CD14-positive monocyte (primary cell): ENCODE results near the gene RASGEF1B. TPM values are rescaled to one million over a fixed set of nuclear protein-coding genes. Genes with fewer than 3 reads are reported as not detected.

Source experiments
- DNase-seq, 3 donors: peaks; one replicate each; pipeline ENCODE4 v3.0.0-alpha.2; 2011 to 2022
- H2AFZ ChIP-seq: 2 replicates; pipeline ENCODE4 v1.6.0; 2012; ENCODE audit warnings: mild to moderate bottlenecking, low read depth, low read length, inconsistent platforms; ENCODE audit not compliant: insufficient read depth, poor library complexity, severe bottlenecking
- H3K27ac ChIP-seq, 2 donors: 1 replicate in 1 of 2; 2 replicates in 1 of 2; pipeline ENCODE4 v1.5.1; 2012 to 2013; ENCODE audit warnings: low read length in 2 of 2, control low read depth in 1 of 2, inconsistent platforms in 1 of 2, low read depth in 1 of 2, mild to moderate bottlenecking in 1 of 2
- H3K27me3 ChIP-seq, 2 donors: one replicate each; pipeline versions ENCODE4 v1.6.0 to v1.6.1; 2011 to 2013; ENCODE audit warnings: low read length in 2 of 2; ENCODE audit not compliant: control insufficient read depth in 2 of 2, insufficient read depth in 2 of 2
- H3K36me3 ChIP-seq, 2 donors: replicated peaks in 1 of 2; 1 replicate in 1 of 2; 2 replicates in 1 of 2; pipeline versions ENCODE4 v1.5.1 to v1.6.1; 2012 to 2013; ENCODE audit warnings: low read length in 2 of 2, control low read depth in 1 of 2, inconsistent platforms in 1 of 2, mild to moderate bottlenecking in 1 of 2; ENCODE audit not compliant: insufficient read depth in 2 of 2, control insufficient read depth in 1 of 2
- H3K4me1 ChIP-seq, 2 donors: 1 replicate in 1 of 2; 2 replicates in 1 of 2; pipeline versions ENCODE4 v1.5.1 to v1.6.1; 2012 to 2013; ENCODE audit warnings: low read length in 2 of 2, control low read depth in 1 of 2, inconsistent platforms in 1 of 2, mild to moderate bottlenecking in 1 of 2, moderate library complexity in 1 of 2; ENCODE audit not compliant: insufficient read depth in 2 of 2, control insufficient read depth in 1 of 2
- H3K4me2 ChIP-seq: replicated peaks from 2 replicates; pipeline ENCODE3; 2012; ENCODE audit warnings: low read length, moderate library complexity, mild to moderate bottlenecking; ENCODE audit not compliant: poor library complexity, severe bottlenecking; ENCODE audit errors: extremely low read depth
- H3K4me3 ChIP-seq, 3 experiments: fragments of 200-600 bp in 1 of 3; sonication (generic) in 1 of 3; replicated peaks in 1 of 3; 1 replicate in 2 of 3; 2 replicates in 1 of 3; pipeline ENCODE4 v1.5.1; 2011 to 2013; ENCODE audit warnings: low read length in 3 of 3, mild to moderate bottlenecking in 3 of 3, control low read depth in 2 of 3, low read depth in 2 of 3, inconsistent platforms in 1 of 3, moderate library complexity in 1 of 3
- H3K79me2 ChIP-seq: 2 replicates; pipeline ENCODE4 v1.6.0; 2012; ENCODE audit warnings: mild to moderate bottlenecking, control low read depth, inconsistent platforms, low read length, moderate library complexity; ENCODE audit not compliant: insufficient read depth
- H3K9ac ChIP-seq: 2 replicates; pipeline ENCODE4 v1.6.0; 2017; ENCODE audit warnings: low read length, mild to moderate bottlenecking; ENCODE audit not compliant: insufficient read depth, poor library complexity, severe bottlenecking
- H3K9me3 ChIP-seq, 2 donors: replicated peaks in 1 of 2; 1 replicate in 1 of 2; 2 replicates in 1 of 2; pipeline versions ENCODE4 v1.5.1 to v1.6.1; 2012 to 2013; ENCODE audit warnings: low read length in 2 of 2, control low read depth in 1 of 2; ENCODE audit not compliant: control insufficient read depth in 1 of 2, insufficient read depth in 1 of 2
- H4K20me1 ChIP-seq: 2 replicates; pipeline ENCODE4 v1.6.0; 2012; ENCODE audit warnings: mild to moderate bottlenecking, low read length, control low read depth, moderate library complexity; ENCODE audit not compliant: insufficient read depth
- H3K27ac Mint-ChIP-seq, 7 donors: one replicate each; pipeline ENCODE4 v1.8.0; 2020; ENCODE audit warnings: mild to moderate bottlenecking in 7 of 7, mixed read lengths in 7 of 7, moderate library complexity in 6 of 7, inconsistent platforms in 2 of 7
- H3K27me3 Mint-ChIP-seq, 3 donors: one replicate each; pipeline ENCODE4 v1.8.0; 2021 to 2022; ENCODE audit warnings: low read depth in 3 of 3, mild to moderate bottlenecking in 3 of 3, mixed read lengths in 3 of 3, moderate library complexity in 3 of 3, inconsistent platforms in 1 of 3
- H3K36me3 Mint-ChIP-seq, 2 donors: one replicate each; pipeline ENCODE4 v1.8.0; 2020; ENCODE audit warnings: mixed read lengths in 2 of 2, inconsistent platforms in 1 of 2, mild to moderate bottlenecking in 1 of 2
- H3K4me1 Mint-ChIP-seq: one replicate; pipeline ENCODE4 v1.8.0; 2020; ENCODE audit warnings: mild to moderate bottlenecking, mixed read lengths
- H3K4me3 Mint-ChIP-seq, 2 donors: one replicate each; pipeline ENCODE4 v1.8.0; 2020; ENCODE audit warnings: mild to moderate bottlenecking in 2 of 2, mixed read lengths in 2 of 2, moderate library complexity in 1 of 2
- H3K9me3 Mint-ChIP-seq, 7 donors: one replicate each; pipeline ENCODE4 v1.8.0; 2020 to 2022; ENCODE audit warnings: mixed read lengths in 7 of 7, mild to moderate bottlenecking in 6 of 7, moderate library complexity in 6 of 7, inconsistent platforms in 2 of 7
- WGBS: methylation state at CpG from one replicate; pipeline ENCODE4 v1.1.5; 2013; ENCODE audit warnings: missing lambda C conversion rate; ENCODE audit not compliant: insufficient coverage; 5-methylcytosine and 5-hydroxymethylcytosine counted together
- intact Hi-C, 2 donors: fragments of 100-400 bp; cut with micrococcal nuclease; formaldehyde crosslinking; loops; one replicate each; pipeline versions ENCODE4 v1.15.0 to v1.15.1; 2023
- polyA plus RNA-seq, 3 donors: library from polyadenylated mRNA; depleted of rRNA in 1 of 3; unstranded in 2 of 3; stranded (reverse) in 1 of 3; fragments of 300-500 nt in 2 of 3; fragments of >200 nt in 1 of 3; fragmentation: Illumina TruSeq in 2 of 3; gene quantifications; 1 replicate in 2 of 3; 2 replicates in 1 of 3; pipeline ENCODE4 v1.2.3, GENCODE V29; 2012 to 2021
- TF ChIP-seq, protein P1 (sequence below): fragments of 200-600 bp; IDR thresholded peaks from one replicate; pipeline ENCODE4 v1.8.0; 2022; ENCODE audit warnings: antibody characterized with exemption, mild to moderate bottlenecking

The RASGEF1B gene
- polyA plus RNA-seq, 3 donors, result 20.3 to 76.9 (median 36.6) TPM

DNA sequence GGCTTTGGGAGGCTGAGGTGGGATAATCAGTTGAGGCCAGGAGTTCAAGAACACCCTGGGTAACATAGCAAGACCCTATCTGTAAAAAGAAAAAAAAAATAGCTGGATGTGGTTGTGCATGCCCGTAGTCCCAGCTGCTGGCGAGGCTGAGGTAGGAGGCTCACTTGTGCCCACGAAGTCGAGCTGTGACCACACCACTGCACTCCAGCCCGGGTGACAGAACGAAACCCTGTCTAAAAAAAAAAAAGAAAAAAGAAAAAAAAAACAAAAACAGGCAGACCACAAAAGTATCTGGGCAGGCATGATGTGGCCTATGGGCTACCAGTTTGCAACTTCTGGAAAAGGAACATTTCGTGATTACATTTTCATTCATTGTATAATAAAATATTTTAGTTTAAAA is 38.1 kb upstream of the RASGEF1B start:
- no peaks in the 10 kb centered on the region for H3K9me3 ChIP-seq
- H3K4me1 Mint-ChIP-seq, result peaks cover 66% of the 10 kb centered on the region
- H3K79me2 ChIP-seq, result no peaks in the 10 kb centered on the region
- peak overlapping the region; percentile 39 for H2AFZ ChIP-seq
- H3K36me3 ChIP-seq, result no peaks in the 10 kb centered on the region
- H3K4me3 Mint-ChIP-seq, result peak overlapping the region in 1 of 2 donors; percentile 35
- H3K4me2 ChIP-seq, result peak overlapping the region; percentile 58
- H3K4me3 ChIP-seq, result peak overlapping the region in 1 of 3 experiments; percentile 42
- peak overlapping the region; percentile 32 for H3K9ac ChIP-seq
- peak overlapping the region; percentile 49 to 86 for H3K27ac ChIP-seq
- TF ChIP-seq, protein P1, sequence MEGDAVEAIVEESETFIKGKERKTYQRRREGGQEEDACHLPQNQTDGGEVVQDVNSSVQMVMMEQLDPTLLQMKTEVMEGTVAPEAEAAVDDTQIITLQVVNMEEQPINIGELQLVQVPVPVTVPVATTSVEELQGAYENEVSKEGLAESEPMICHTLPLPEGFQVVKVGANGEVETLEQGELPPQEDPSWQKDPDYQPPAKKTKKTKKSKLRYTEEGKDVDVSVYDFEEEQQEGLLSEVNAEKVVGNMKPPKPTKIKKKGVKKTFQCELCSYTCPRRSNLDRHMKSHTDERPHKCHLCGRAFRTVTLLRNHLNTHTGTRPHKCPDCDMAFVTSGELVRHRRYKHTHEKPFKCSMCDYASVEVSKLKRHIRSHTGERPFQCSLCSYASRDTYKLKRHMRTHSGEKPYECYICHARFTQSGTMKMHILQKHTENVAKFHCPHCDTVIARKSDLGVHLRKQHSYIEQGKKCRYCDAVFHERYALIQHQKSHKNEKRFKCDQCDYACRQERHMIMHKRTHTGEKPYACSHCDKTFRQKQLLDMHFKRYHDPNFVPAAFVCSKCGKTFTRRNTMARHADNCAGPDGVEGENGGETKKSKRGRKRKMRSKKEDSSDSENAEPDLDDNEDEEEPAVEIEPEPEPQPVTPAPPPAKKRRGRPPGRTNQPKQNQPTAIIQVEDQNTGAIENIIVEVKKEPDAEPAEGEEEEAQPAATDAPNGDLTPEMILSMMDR, result no peak
- H3K36me3 Mint-ChIP-seq, result peaks cover under 1 to 4% of the 10 kb centered on the region in 2 donors
- H3K27ac Mint-ChIP-seq, result peak overlapping the region; percentile 75 to 99 (median 90)
- H3K27me3 Mint-ChIP-seq, result peaks cover 0 to 3% (median 2%) of the 10 kb centered on the region in 3 donors
- 0% methylated on average over 2 of the region's 7 CpGs for WGBS
- no peaks in the 10 kb centered on the region for H3K27me3 ChIP-seq
- peak; percentile 18 to 48 (median 29) for DNase-seq
- H3K9me3 Mint-ChIP-seq, result peaks cover 0 to 1% (median 0%) of the 10 kb centered on the region in 7 donors
- intact Hi-C loops, result loop anchor here (2.0 to 10.0 kb wide), 5 partner anchors 38 to 125 kb away; partner anchors contain the start of gene RASGEF1B (in 1 of the 2)
- no peaks in the 10 kb centered on the region for H4K20me1 ChIP-seq
- peaks cover 61 to 63% of the 10 kb centered on the region in 2 donors for H3K4me1 ChIP-seq

DNA sequence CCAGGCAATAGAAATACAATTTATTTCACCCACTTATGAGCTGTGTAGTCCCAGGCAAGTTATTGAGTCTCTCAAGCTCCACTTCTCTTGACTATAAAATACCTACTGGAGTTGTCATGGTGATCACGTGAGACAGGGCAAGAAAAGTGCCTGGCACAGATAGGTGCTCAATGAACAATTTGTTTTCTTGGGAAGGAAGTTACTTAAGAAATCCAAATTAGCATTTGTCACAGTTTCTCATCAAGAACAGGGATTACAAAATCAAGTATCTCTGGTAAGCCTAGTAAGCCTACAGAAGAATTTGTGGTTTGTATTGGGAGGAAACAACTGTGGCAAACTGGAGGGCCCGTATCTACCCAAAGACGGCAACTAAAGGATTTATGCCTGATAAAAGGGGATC is 37.5 kb upstream of the RASGEF1B start:
- H3K4me3 Mint-ChIP-seq, result peak overlapping the region in 1 of 2 donors; percentile 35
- Histone ChIP-seq H3K79me2 (no peaks in the 10 kb centered on the region), H3K9ac (peak overlapping the region; percentile 32), H2AFZ (peak overlapping the region; percentile 39), H3K27me3 (no peaks in the 10 kb centered on the region), H3K9me3 (no peaks in the 10 kb centered on the region), H3K4me2 (peak overlapping the region; percentile 58), H3K36me3 (no peaks in the 10 kb centered on the region), H3K4me3 (peak overlapping the region in 1 of 3 experiments; percentile 42), H3K4me1 (peaks cover 67 to 69% of the 10 kb centered on the region in 2 donors), H3K27ac (peak overlapping the region; percentile 49 to 86), H4K20me1 (no peaks in the 10 kb centered on the region)
- peaks cover 0 to 3% (median under 1%) of the 10 kb centered on the region in 3 donors for H3K27me3 Mint-ChIP-seq
- peak overlapping the region; percentile 75 to 99 (median 90) for H3K27ac Mint-ChIP-seq
- peaks cover 72% of the 10 kb centered on the region for H3K4me1 Mint-ChIP-seq
- TF ChIP-seq, protein P1, result no peak
- intact Hi-C loops, result loop anchor here (2.0 to 10.0 kb wide), 5 partner anchors 37 to 126 kb away; partner anchors contain the start of gene RASGEF1B (in 1 of the 2)
- WGBS, result 0% methylated on average over 1 of the region's 3 CpGs
- H3K9me3 Mint-ChIP-seq, result peaks cover 0 to 1% (median 0%) of the 10 kb centered on the region in 7 donors
- peaks cover 4 to 5% of the 10 kb centered on the region in 2 donors for H3K36me3 Mint-ChIP-seq
- peak; percentile 69 to 94 (median 90) for DNase-seq
